NOMO-1 (cell line): ENCODE data around the gene CNDP1.
"Not testable (repeated sequence)": the region's sequence is repeated elsewhere in the genome, so short reads cannot be mapped to it uniquely, and the experiment has no call there.

ENCODE experiments used
- DNase-seq, 2 experiments: peaks; one replicate each; lab custom pipeline; 2025; ENCODE audit not compliant: unreplicated experiment in 2 of 2; lab: John Stamatoyannopoulos, UW

The CNDP1 gene

GRCh38 chr18:74534150-74534969 is at the start of gene CNDP1:
Gene CNDP1, plus strand, starts transcription at chr18:74534500. Its CDS starts 168 bp downstream, at chr18:74534668.
- no peak for DNase-seq

GRCh38 chr18:74486119-74486849 is 48.0 kb upstream of the CNDP1 start:
- DNase-seq, result no peak

GRCh38 chr18:74488354-74488753 is 45.9 kb upstream of the CNDP1 start:
- no peak for DNase-seq

GRCh38 chr18:74488864-74489263 is 45.4 kb upstream of the CNDP1 start:
- no peak for DNase-seq

- DNase-seq, result no peak
Observed at GRCh38 chr18:74489676-74490075, 44.6 kb upstream of the CNDP1 start.

- DNase-seq, result no peak
Observed at GRCh38 chr18:74492259-74492658, 42.0 kb upstream of the CNDP1 start.

GRCh38 chr18:74493689-74494088 is 40.6 kb upstream of the CNDP1 start:
- DNase-seq, result peak; percentile 47 to 71

GRCh38 chr18:74494514-74494913 is 39.8 kb upstream of the CNDP1 start:
- DNase-seq, result no peak

- DNase-seq, result peak; percentile 95 to 96
Observed at GRCh38 chr18:74495581-74496507, 38.5 kb upstream of the CNDP1 start, which contains the start of gene CNDP2. Gene CNDP2, plus strand, starts transcription at chr18:74496363. Its CDS starts 3,611 bp downstream, at chr18:74499974.

- peak; percentile 30 to 33 for DNase-seq
Observed at GRCh38 chr18:74496508-74497323, 37.6 kb upstream of the CNDP1 start.

GRCh38 chr18:74497324-74497676 is 37.0 kb upstream of the CNDP1 start:
- DNase-seq, result no peak

GRCh38 chr18:74497778-74498177 is 36.5 kb upstream of the CNDP1 start:
- DNase-seq, result peak; percentile 32 to 56

- DNase-seq, result peak; percentile 73 to 74
Observed at GRCh38 chr18:74498712-74499627, 35.3 kb upstream of the CNDP1 start.

GRCh38 chr18:74499633-74500032 is 34.7 kb upstream of the CNDP1 start:
- peak; percentile 74 to 76 for DNase-seq

GRCh38 chr18:74500372-74500771 is 33.9 kb upstream of the CNDP1 start:
- DNase-seq, result peak in 1 of 2 experiments; percentile 40

- DNase-seq, result not testable (repeated sequence)
Observed at GRCh38 chr18:74500774-74501173, 33.5 kb upstream of the CNDP1 start.

- no peak for DNase-seq
Observed at GRCh38 chr18:74501386-74501785, 32.9 kb upstream of the CNDP1 start.

GRCh38 chr18:74503137-74503536 is 31.2 kb upstream of the CNDP1 start:
- DNase-seq, result no peak

- no peak for DNase-seq
Observed at GRCh38 chr18:74505776-74506175, 28.5 kb upstream of the CNDP1 start.
